Neural crest cell (in vitro differentiated cells): Measurements from ENCODE around the gene ALX3. TPM values are rescaled to one million over a fixed set of nuclear protein-coding genes. Genes with fewer than 3 reads are reported as not detected.
"Not testable (repeated sequence)": the region's sequence is repeated elsewhere in the genome, so short reads cannot be mapped to it uniquely, and the experiment has no call there.

ENCODE experiments used
- DNase-seq: peaks from one replicate; pipeline ENCODE4 v3.0.0; 2021; ENCODE audit warnings: low read depth, mixed read lengths, low spot score
- H3K27ac Mint-ChIP-seq: one replicate; pipeline ENCODE4 v1.8.0; 2021; ENCODE audit warnings: mild to moderate bottlenecking, mixed read lengths; ENCODE audit not compliant: unreplicated experiment
- H3K27me3 Mint-ChIP-seq: 2 replicates; pipeline ENCODE4 v1.8.0; 2021; ENCODE audit warnings: low read depth, mild to moderate bottlenecking, mixed read lengths
- H3K36me3 Mint-ChIP-seq: 2 replicates; pipeline ENCODE4 v1.8.0; 2021; ENCODE audit warnings: low read depth, mild to moderate bottlenecking, mixed read lengths
- H3K4me1 Mint-ChIP-seq: 2 replicates; pipeline ENCODE4 v1.8.0; 2021; ENCODE audit warnings: mixed read lengths
- H3K4me3 Mint-ChIP-seq: one replicate; pipeline ENCODE4 v1.8.0; 2021; ENCODE audit warnings: mild to moderate bottlenecking, mixed read lengths
- H3K9me3 Mint-ChIP-seq: 2 replicates; pipeline ENCODE4 v1.8.0; 2021; ENCODE audit warnings: mixed read lengths
- total RNA-seq: library from RNA; stranded (reverse); gene quantifications from 2 replicates; pipeline ENCODE4 v1.2.1, GENCODE V29; 2021
- TF ChIP-seq, protein P1 (sequence below): fragments of 200-600 bp; sonication (generic); conservative IDR thresholded peaks from 2 replicates; pipeline ENCODE4 v1.5.0; 2021; ENCODE audit warnings: antibody characterized with exemption, mild to moderate bottlenecking

The ALX3 gene
- total RNA-seq, 1 donor from 2014 or later, result 0.21 TPM

DNA sequence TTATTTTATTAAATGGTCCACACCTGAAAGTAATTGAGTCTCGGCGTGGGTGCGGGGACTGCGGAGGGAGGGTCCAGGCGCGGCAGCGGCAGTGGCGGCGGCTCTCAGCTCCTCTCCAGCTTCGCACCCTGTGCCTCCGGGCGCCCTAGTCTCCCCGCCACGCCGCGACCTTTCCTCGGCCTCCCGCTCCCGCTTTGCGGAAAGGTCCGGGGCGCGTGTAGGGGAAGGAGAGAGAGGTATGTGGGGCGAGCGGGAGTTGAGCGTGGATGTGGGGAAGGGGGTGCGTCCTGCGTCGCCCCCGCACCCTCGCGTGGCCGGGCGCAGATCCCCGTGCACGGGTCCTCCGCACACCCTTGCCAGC is 13.4 kb upstream of the ALX3 start:
- Mint-ChIP-seq H3K36me3 (no peaks in the 10 kb centered on the region), H3K27me3 (peaks cover 86% of the 10 kb centered on the region), H3K27ac (no peak overlapping the region), H3K4me3 (no peak overlapping the region), H3K9me3 (no peaks in the 10 kb centered on the region), H3K4me1 (peaks cover 8% of the 10 kb centered on the region)
- DNase-seq, result no peak
- TF ChIP-seq, protein P1, sequence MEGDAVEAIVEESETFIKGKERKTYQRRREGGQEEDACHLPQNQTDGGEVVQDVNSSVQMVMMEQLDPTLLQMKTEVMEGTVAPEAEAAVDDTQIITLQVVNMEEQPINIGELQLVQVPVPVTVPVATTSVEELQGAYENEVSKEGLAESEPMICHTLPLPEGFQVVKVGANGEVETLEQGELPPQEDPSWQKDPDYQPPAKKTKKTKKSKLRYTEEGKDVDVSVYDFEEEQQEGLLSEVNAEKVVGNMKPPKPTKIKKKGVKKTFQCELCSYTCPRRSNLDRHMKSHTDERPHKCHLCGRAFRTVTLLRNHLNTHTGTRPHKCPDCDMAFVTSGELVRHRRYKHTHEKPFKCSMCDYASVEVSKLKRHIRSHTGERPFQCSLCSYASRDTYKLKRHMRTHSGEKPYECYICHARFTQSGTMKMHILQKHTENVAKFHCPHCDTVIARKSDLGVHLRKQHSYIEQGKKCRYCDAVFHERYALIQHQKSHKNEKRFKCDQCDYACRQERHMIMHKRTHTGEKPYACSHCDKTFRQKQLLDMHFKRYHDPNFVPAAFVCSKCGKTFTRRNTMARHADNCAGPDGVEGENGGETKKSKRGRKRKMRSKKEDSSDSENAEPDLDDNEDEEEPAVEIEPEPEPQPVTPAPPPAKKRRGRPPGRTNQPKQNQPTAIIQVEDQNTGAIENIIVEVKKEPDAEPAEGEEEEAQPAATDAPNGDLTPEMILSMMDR, result no peak

DNA sequence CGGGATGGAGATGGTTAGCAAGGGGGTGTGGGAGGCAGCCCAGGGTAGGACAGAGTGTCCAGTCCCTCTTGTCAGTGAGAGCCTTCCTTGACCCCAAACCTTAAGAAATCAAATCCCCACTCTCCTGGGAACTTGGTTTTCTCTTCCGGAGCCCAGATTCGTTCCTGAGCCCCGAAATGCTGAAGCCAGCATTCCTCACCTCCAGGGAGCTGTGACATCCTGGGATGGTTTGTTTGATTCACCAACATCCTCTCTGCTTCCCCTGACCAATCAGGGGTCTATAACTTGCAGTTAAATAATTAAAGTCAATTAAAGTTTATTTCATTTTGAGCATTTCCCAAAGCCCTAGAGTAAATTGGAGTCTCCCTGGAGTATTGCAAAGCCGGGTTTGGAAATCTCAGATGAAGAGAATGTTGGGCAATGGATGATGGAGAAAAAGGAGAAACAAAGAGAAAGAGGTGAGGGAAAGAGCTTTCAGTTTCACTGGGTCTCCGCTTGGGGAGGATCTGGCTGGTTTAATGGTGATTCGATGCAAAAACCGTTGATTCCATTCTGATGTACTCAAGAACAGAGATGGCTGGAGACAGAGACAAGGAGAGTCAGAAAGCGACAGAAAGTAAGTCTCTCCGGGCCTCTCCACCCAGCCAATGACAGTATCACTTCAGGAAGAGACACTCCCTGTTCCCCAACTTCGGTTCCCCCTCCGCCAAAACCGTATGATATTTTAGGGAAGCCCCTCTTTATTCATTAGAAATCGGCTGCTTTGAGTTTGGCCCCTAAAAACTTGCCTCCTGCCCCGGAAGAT is 12.8 kb upstream of the ALX3 start:
- H3K9me3 Mint-ChIP-seq, result no peaks in the 10 kb centered on the region
- peak overlapping the region; percentile 42 for H3K4me3 Mint-ChIP-seq
- H3K27me3 Mint-ChIP-seq, result peaks cover 90% of the 10 kb centered on the region
- no peak overlapping the region for H3K27ac Mint-ChIP-seq
- no peaks in the 10 kb centered on the region for H3K36me3 Mint-ChIP-seq
- TF ChIP-seq, protein P1, result no peak
- H3K4me1 Mint-ChIP-seq, result peaks cover 8% of the 10 kb centered on the region
- no peak for DNase-seq

DNA sequence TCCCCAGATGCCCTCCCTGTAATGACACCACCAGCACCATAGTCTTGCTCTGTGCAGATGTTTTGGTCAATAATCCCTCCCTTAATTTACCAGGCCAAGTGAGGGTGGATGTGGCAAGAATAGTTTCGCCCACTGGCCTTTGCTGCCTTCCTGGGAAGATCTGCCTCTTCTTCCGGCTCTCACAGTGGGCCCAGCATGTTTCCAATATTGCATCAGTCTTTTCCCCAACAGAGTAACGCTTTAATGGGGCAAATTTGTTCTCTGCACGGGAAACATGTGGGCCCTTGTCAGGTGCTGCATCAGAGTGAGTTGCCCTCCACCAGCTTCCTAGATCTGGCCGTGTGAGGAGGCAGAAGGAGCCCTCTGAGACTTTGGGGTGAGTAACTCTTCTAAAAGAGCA is 12.0 kb upstream of the ALX3 start:
- H3K27me3 Mint-ChIP-seq, result peaks cover 91% of the 10 kb centered on the region
- H3K4me3 Mint-ChIP-seq, result peak overlapping the region; percentile 39
- no peak for DNase-seq

DNA sequence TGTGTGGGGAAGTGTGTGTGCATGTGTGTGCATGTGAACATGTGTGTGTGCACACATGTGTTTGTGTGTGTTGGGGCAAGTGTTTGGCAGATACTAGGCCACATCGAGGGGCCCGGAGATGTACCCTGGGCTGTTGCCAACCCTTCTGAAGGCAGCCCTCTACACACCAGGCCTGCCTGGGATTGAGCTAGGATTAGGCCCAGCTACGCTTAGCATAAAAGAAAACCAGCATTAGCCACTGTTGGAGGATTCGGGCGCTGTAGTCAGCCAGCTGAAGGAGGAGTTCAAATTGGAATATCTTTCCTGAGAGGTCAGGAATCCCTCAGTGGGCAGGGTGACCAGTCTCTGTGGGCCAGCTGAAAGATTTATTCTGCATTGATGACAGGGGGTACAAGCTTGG is 10.6 kb upstream of the ALX3 start:
- Mint-ChIP-seq H3K27ac (no peak overlapping the region), H3K9me3 (no peaks in the 10 kb centered on the region), H3K36me3 (no peaks in the 10 kb centered on the region), H3K4me1 (peaks cover 8% of the 10 kb centered on the region), H3K4me3 (no peak overlapping the region), H3K27me3 (peaks cover 92% of the 10 kb centered on the region)
- DNase-seq, result no peak
- TF ChIP-seq, protein P1, result no peak

More for the DNA sequence above, 12.0 kb upstream of the ALX3 start:
- Mint-ChIP-seq H3K36me3 (no peaks in the 10 kb centered on the region), H3K27ac (no peak overlapping the region), H3K9me3 (no peaks in the 10 kb centered on the region), H3K4me1 (peaks cover 8% of the 10 kb centered on the region)
- TF ChIP-seq, protein P1, result no peak

DNA sequence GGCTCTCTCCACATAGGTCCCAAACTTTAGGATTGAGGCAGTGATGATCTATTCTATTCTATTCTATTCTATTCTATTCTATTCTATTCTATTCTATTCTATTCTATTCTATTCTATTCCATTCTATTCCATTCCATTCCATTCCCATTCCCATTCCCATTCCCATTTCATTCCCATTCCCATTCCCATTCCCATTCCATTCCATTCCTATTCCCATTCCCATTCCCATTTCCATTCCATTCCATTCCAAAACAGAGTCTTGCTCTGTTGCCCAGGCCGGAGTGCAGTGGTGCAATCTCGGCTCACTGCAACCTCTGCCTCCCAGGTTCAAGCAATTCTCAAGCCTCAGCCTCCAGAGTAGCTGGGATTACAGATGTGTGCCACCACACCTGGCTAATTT is 9.5 kb upstream of the ALX3 start:
- not testable (repeated sequence) for H3K4me3 Mint-ChIP-seq, H3K27ac Mint-ChIP-seq, H3K4me1 Mint-ChIP-seq, H3K9me3 Mint-ChIP-seq, H3K36me3 Mint-ChIP-seq, DNase-seq
- H3K27me3 Mint-ChIP-seq, result peaks cover 90% of the 10 kb centered on the region

DNA sequence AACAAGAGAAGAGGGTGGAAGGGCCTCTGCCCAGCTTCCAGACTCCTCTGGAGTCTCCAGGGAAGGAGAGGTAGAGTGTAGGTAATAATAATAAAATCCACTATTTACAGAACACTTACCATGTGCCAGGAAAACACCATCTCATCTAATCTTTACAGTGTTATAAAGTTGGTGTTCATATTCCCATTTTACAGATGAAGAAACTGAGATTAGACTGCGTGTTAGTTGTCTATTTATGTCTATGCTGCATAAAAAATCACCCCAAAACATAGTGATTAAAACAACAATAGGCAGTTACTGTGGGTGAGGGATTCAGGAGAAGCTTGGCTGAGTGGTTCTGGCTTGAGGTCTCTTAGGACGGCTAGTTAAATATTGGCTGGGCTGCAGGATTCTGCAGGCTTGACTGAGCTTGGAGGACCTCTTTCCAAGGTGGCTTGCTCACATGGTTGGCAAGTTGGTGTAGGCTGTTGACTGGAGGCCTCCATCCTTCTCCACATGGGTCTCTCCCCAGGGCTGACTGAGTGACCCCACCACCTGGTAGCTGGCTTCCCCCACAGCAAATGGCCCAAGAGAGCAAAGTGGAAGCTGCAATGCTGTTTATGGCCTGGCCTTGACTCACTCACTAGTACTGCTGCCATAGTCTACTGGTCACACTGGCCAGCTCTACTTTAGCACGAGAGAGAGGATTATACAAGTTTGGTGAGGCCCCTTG is 6.5 kb upstream of the ALX3 start:
- TF ChIP-seq, protein P1, result no peak
- Mint-ChIP-seq H3K27ac (no peak overlapping the region), H3K4me1 (no peaks in the 10 kb centered on the region), H3K9me3 (no peaks in the 10 kb centered on the region), H3K4me3 (no peak overlapping the region), H3K27me3 (peaks cover 89% of the 10 kb centered on the region), H3K36me3 (no peaks in the 10 kb centered on the region)
- no peak for DNase-seq
